Activated CD8-positive, alpha-beta memory T cell treated with anti-CD3 and anti-CD28 coated beads, Interleukin-2, amount 50 U/mL, for 4 hours (primary cell): ENCODE measurements around the gene MRPL51.

Experiments used
- DNase-seq: peaks from one replicate; pipeline ENCODE4 v3.0.0-alpha.2; 2020

Gene MRPL51

DNA sequence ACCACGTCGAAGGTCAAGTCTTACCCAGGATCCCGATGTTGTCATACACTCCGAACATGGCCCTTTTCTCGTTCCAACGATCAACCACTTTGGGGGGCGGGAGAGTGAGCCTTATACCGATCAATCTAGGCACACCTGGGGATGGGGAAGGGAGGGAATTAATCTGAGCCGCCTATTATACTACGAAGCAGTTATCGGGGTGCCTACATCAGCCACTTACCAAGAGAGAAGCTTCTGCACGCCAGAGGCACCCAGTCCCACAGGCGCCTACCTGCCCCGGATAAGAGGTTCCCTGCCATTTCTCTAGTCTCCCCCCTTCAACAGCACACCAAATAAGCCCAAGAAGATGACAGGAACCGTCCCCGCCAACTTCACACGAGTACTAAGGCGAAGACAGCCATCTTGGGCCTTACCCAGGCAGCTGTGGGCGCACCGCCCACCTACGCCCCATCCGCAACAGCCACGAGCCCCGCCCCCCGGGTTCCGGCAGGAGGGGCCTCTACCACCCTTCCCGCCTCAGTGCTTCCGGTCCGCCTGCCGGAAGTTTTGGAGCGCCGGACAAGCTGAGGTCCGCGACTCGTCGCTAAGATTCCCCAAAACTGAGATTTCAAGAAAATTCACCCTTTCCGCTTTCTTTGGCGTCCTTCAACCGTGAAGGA is at the start of gene MRPL51:
Gene MRPL51 (minus strand): TSS at position 425 of the 659 bp plus-strand sequence. CDS start 126 bp downstream, at position 299.
- DNase-seq: peak; percentile 96

DNA sequence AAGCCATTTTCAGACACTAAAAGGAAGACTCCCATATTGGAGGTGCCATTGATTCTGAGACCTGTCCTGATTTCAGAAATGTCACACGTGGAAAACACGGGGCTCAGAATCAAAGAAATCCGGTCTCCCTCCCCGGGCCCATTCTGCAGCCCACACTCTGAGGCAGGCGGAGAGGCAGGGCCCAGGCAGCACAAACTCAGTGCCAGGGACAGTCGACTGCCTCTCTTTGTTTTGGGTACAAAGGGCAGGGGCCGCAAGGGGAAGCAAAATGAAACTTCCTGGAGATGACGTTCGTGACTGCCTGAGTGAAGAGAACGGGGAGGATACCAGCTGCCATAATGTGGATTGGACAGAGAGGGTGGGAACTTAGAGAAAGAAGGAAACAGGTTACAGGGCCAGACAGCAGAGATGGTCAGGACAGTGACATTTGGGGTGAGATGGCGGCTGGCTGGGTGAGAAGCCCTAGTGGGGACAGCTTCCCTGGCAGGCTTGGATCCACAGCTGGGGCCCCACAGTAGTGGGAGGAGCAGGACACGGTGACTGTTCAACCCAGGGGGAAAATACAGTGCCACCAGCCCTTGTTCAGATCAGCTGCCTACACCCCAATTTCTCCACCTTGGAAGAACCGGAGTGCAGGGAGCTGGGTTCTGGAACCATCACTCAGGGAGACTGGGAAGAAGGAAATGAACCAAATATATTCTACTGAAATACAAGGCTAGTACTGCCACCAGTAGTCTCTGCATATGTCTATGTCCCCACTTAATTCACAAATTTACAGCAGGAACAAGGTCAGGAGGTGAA is 49.3 kb upstream of the MRPL51 start:
- DNase-seq: no peak

DNA sequence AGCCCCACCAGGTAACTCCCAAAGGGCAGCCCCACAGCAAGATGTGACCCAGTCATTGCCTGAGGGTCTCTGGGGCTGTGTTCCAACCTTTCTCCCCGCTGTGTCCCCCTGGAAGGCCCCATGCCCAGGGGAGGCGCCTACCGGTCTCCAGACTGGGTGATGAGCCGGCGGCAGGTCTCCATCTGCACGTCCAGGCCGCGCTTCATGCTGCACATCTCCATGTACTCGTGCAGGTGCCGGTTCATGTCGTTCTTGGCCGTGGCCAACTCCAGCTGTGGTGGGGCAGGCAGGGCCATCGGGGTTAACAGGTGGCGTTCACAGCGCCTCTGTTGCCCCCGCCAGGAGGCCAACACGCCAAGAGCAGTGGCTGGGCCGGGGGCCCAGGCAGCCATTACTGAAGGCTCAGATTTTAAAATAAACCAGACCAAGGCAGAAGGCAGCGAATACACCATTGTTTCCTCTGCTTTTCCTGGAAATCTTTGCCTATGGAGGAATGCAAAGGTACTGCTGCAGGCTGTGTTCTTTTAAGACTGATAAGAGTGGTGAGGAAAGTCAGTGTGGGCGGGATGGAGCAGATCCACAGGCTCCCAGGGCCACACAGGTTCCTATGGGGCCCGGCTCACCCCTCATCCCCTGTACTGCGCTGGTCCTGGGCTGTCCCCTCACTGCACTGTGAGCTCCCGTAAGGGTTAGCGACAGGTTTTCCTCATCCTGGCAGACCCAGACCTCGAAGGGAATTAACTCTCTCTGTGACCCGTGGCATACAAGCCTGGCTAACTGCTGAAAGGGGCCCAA is 48.5 kb upstream of the MRPL51 start:
- DNase-seq: no peak

DNA sequence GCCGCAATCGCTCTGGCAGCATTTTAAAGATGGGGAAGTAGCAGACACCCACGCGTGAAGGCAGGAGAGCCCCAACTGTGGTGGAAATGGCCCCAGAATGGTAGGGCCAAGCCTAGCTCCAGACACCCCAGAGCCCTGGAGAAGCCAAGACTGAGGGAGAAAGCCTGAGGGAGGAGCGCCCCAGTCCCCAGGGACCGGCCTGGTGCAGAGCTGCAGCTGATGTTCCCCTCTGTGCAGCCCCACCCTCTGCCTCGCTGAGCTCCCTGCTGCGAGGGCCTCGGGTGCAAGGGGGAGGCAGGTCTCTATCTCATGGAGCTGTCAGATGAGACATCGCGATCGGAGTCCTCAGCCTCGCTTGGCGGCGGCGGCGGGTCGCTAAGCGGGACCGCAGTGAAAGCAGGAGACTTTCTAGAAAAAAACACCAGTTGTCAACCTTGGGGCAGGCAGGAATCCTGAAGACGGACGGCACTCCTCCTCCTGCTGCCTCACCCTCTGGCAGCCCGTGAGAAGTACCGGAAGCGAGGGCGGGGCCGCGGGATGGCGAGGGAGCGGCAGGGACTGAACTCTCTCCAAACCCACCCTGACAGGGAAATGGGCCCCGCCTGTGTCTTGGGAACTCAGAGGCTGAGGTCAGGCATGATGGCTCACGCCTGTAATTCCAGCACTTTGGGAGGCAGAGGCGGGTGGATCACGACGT is 47.3 kb upstream of the MRPL51 start:
- no peak for DNase-seq

DNA sequence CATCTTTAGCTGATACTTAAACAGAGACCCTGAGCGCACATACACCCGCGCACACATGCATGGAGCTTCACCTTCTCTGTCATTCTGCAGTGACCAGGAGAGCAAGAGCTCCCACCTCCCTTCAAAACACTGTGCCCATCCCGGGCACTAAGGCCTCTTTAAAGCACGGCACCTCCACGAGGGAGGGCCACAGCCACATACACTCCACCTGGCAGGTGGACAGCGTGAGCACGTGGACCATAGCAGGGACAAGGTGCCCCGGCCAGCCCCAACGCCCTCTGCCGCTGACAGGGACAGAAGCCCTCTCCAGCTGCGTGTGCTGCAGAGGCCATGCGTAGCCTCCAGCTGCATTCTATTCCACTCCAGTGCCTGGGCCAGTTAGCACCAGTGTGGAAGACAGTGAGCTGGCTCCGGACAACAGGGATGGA is 46.7 kb upstream of the MRPL51 start:
- no peak for DNase-seq

DNA sequence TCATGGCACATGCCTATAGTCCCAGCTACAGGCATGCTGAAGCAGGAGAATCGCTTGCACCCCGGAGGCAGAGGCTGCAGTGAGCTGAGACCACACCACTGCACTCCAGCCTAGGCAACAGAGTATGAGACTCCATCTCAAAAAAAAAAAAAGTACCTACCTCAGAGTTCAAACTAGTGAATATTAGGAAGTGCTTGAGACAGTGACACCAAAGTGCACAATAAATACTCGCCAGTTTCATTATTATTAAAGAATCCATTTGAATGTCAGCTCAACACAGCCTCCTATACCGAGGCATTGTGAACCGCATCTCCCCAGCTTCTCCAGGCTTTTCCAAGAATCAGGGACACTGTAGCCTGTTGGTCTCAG is 46.2 kb upstream of the MRPL51 start:
- no peak for DNase-seq

DNA sequence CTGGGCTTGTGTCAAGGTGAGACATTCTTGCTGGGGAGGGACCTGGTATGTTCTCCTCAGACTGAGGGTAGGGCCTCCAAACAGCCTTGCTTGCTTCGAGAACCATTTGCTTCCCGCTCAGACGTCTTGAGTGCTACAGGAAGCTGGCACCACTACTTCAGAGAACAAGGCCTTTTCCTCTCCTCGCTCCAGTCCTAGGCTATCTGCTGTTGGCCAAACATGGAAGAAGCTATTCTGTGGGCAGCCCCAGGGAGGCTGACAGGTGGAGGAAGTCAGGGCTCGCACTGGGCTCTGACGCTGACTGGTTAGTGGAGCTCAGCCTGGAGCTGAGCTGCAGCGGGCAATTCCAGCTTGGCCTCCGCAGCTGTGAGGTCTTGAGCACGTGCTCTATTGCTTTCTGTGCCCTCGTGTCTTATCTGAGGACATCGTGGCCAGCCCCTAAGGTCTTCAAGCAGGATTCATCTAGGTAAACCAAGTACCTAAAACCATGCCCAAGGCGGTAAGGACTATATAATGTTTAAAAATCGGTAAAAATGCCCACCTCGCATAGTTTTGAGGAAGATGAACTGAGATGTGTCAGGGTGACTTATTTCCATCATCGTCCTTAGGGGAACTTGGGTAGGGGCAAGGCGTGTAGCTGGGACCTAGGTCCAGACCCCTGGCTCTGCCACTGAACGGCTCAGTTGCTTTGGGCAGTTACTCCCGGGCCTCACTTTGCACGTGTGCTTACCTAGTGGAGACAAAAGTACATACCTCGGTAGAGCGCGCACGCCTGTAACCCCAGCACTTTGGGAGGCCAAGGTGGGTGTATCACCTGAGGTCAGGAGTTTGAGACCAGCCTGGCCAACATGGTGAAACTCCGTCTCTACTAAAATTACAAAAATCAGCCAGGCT is 45.6 kb upstream of the MRPL51 start:
- no peak for DNase-seq

DNA sequence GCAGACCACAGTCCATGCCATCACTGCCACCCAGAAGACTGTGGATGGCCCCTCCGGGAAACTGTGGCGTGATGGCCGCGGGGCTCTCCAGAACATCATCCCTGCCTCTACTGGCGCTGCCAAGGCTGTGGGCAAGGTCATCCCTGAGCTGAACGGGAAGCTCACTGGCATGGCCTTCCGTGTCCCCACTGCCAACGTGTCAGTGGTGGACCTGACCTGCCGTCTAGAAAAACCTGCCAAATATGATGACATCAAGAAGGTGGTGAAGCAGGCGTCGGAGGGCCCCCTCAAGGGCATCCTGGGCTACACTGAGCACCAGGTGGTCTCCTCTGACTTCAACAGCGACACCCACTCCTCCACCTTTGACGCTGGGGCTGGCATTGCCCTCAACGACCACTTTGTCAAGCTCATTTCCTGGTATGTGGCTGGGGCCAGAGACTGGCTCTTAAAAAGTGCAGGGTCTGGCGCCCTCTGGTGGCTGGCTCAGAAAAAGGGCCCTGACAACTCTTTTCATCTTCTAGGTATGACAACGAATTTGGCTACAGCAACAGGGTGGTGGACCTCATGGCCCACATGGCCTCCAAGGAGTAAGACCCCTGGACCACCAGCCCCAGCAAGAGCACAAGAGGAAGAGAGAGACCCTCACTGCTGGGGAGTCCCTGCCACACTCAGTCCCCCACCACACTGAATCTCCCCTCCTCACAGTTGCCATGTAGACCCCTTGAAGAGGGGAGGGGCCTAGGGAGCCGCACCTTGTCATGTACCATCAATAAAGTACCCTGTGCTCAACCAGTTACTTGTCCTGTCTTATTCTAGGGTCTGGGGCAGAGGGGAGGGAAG is 44.7 kb upstream of the MRPL51 start:
- peak; percentile 86 for DNase-seq

DNA sequence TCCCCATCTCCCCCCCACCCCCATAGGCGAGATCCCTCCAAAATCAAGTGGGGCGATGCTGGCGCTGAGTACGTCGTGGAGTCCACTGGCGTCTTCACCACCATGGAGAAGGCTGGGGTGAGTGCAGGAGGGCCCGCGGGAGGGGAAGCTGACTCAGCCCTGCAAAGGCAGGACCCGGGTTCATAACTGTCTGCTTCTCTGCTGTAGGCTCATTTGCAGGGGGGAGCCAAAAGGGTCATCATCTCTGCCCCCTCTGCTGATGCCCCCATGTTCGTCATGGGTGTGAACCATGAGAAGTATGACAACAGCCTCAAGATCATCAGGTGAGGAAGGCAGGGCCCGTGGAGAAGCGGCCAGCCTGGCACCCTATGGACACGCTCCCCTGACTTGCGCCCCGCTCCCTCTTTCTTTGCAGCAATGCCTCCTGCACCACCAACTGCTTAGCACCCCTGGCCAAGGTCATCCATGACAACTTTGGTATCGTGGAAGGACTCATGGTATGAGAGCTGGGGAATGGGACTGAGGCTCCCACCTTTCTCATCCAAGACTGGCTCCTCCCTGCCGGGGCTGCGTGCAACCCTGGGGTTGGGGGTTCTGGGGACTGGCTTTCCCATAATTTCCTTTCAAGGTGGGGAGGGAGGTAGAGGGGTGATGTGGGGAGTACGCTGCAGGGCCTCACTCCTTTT is 44.0 kb upstream of the MRPL51 start:
- no peak for DNase-seq

DNA sequence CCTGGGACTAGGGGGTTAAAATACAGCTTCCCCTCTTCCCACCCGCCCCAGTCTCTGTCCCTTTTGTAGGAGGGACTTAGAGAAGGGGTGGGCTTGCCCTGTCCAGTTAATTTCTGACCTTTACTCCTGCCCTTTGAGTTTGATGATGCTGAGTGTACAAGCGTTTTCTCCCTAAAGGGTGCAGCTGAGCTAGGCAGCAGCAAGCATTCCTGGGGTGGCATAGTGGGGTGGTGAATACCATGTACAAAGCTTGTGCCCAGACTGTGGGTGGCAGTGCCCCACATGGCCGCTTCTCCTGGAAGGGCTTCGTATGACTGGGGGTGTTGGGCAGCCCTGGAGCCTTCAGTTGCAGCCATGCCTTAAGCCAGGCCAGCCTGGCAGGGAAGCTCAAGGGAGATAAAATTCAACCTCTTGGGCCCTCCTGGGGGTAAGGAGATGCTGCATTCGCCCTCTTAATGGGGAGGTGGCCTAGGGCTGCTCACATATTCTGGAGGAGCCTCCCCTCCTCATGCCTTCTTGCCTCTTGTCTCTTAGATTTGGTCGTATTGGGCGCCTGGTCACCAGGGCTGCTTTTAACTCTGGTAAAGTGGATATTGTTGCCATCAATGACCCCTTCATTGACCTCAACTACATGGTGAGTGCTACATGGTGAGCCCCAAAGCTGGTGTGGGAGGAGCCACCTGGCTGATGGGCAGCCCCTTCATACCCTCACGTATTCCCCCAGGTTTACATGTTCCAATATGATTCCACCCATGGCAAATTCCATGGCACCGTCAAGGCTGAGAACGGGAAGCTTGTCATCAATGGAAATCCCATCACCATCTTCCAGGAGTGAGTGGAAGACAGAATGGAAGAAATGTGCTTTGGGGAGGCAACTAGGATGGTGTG is 43.1 kb upstream of the MRPL51 start:
- DNase-seq: no peak

DNA sequence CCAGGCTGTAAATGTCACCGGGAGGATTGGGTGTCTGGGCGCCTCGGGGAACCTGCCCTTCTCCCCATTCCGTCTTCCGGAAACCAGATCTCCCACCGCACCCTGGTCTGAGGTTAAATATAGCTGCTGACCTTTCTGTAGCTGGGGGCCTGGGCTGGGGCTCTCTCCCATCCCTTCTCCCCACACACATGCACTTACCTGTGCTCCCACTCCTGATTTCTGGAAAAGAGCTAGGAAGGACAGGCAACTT is 42.6 kb upstream of the MRPL51 start:
- no peak for DNase-seq

DNA sequence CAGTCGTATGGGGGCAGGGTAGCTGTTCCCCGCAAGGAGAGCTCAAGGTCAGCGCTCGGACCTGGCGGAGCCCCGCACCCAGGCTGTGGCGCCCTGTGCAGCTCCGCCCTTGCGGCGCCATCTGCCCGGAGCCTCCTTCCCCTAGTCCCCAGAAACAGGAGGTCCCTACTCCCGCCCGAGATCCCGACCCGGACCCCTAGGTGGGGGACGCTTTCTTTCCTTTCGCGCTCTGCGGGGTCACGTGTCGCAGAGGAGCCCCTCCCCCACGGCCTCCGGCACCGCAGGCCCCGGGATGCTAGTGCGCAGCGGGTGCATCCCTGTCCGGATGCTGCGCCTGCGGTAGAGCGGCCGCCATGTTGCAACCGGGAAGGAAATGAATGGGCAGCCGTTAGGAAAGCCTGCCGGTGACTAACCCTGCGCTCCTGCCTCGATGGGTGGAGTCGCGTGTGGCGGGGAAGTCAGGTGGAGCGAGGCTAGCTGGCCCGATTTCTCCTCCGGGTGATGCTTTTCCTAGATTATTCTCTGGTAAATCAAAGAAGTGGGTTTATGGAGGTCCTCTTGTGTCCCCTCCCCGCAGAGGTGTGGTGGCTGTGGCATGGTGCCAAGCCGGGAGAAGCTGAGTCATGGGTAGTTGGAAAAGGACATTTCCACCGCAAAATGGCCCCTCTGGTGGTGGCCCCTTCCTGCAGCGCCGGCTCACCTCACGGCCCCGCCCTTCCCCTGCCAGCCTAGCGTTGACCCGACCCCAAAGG is 42.1 kb upstream of the MRPL51 start:
- DNase-seq: peak; percentile 69

DNA sequence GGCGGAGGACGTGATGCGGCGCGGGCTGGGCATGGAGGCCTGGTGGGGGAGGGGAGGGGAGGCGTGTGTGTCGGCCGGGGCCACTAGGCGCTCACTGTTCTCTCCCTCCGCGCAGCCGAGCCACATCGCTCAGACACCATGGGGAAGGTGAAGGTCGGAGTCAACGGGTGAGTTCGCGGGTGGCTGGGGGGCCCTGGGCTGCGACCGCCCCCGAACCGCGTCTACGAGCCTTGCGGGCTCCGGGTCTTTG is 41.6 kb upstream of the MRPL51 start:
- DNase-seq: no peak

DNA sequence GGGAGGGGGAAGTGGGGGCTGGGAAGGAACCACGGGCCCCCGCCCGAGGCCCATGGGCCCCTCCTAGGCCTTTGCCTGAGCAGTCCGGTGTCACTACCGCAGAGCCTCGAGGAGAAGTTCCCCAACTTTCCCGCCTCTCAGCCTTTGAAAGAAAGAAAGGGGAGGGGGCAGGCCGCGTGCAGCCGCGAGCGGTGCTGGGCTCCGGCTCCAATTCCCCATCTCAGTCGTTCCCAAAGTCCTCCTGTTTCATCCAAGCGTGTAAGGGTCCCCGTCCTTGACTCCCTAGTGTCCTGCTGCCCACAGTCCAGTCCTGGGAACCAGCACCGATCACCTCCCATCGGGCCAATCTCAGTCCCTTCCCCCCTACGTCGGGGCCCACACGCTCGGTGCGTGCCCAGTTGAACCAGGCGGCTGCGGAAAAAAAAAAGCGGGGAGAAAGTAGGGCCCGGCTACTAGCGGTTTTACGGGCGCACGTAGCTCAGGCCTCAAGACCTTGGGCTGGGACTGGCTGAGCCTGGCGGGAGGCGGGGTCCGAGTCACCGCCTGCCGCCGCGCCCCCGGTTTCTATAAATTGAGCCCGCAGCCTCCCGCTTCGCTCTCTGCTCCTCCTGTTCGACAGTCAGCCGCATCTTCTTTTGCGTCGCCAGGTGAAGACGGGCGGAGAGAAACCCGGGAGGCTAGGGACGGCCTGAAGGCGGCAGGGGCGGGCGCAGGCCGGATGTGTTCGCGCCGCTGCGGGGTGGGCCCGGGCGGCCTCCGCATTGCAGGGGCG is 41.0 kb upstream of the MRPL51 start, which contains the start of gene GAPDH:
Gene GAPDH (plus strand): TSS at position 595 of the 772 bp plus-strand sequence. CDS start 316 bp downstream, outside the sequence.
- DNase-seq: peak; percentile 84

DNA sequence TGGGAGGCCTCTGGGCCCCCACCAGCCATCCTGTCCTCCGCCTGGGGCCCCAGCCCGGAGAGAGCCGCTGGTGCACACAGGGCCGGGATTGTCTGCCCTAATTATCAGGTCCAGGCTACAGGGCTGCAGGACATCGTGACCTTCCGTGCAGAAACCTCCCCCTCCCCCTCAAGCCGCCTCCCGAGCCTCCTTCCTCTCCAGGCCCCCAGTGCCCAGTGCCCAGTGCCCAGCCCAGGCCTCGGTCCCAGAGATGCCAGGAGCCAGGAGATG is 40.5 kb upstream of the MRPL51 start:
- DNase-seq: no peak

DNA sequence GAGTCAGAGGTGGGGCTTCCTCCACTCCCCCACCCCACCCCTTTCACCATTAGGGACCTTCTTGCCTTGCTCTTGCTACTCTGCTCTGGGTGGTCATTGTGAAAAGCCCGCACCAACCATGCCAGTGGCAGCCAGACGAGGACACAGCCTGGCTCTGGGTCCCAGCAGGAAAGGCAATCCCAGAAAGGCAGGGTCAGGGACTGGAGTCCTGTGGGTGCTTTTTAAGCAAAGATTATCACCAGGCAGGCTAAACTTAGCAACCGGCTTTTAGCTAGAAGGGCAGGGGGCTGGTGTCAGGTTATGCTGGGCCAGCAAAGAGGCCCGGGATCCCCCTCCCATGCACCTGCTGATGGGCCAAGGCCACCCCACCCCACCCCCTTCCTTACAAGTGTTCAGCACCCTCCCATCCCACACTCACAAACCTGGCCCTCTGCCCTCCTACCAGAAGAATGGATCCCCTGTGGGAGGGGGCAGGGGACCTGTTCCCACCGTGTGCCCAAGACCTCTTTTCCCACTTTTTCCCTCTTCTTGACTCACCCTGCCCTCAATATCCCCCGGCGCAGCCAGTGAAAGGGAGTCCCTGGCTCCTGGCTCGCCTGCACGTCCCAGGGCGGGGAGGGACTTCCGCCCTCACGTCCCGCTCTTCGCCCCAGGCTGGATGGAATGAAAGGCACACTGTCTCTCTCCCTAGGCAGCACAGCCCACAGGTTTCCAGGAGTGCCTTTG is 40.0 kb upstream of the MRPL51 start:
- DNase-seq: no peak

DNA sequence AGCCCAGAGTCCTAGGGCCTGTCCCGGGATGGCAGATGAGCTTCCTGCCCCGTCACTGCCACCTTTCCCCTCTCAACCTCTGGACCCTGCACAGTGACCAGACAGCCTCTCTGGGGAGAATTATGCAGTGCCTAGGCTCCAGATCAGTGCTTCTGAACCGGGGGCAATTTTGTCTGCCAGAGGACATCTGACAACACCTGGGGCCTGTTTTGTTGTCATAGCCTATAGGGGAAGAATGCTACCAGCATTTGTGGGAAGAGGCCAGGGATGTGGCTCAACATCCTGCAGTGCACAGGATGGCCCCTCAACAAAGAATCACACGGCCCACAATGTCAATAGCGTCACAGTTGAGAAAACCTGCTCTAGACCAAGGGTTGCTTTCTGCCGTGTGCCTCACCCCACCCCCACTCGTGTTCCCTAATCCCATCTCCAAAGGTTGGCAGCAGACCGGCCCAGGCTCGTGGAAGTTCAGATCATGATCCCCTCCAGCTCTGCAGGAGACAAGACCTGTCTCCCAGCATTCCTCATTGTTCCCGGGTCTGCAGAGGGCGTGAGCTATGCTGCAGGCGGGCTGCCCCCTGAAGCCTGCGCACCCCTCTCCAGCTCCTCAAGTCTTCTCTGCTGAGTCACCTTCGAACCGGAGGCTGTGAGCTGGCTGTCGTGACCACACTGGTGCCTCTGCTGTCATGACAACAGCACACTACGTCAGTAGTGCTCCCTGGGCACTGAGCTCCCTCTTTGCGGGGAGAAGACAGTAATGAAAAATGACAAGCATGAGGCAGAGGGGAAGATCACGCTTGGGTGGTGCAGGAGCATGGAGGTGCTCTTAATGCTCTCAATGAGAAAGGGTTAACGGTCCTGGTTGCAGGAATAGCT is 39.2 kb upstream of the MRPL51 start:
- peak; percentile 85 for DNase-seq
